GM19099 (cell line): ENCODE results near the gene POC1B.

Source experiments
- POLR2A ChIP-seq: IDR thresholded peaks from 3 replicates; pipeline ENCODE4 v1.6.1; 2011; ENCODE audit warnings: low read depth; ENCODE audit not compliant: insufficient read length; ENCODE audit errors: extremely low read depth

Gene POC1B

GRCh38 chr12:89429528-89429927 is 96.3 kb downstream of the POC1B start:
- TF ChIP-seq POLR2A, result no peak

GRCh38 chr12:89427508-89428156 is 98.2 kb downstream of the POC1B start:
- TF ChIP-seq POLR2A, result no peak

DNA sequence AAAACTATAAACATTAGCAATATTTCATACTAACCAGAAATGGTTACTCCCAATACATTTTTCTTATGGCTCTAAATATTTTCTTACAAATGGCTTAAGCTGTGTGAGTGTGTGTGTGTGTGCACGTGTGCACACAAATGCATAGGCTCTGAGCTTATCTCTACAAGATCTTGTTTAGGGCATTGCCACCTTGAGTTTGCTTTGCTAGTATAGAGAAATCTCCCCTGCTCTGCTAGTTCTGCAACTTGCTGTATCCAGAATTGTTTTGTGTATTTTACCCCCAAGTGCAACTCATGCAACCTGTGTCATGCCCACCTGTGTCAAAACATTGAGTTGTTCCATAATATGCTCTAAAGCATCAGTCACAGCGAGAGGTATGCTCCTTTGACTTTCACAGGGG is 101.0 kb downstream of the POC1B start:
- TF ChIP-seq POLR2A, result no peak

DNA sequence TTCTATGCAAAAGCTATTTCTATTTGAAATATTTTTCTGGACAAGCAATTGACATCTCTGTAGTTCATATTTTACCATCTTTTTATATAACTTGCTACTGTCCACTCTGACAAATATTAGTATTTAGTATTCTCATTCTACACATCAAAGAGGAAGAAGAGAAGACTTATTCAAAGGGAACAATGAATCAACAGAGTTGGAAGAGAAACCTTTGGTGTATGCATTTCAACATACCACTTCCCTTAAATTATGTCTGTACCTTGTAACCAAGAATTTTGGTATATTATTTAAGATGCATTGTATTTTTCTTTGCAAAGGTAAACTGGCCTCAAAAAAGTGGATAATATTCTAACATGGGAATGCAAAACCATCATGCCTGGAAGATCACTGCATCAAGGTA is 101.5 kb downstream of the POC1B start:
- TF ChIP-seq POLR2A, result no peak

GRCh38 chr12:89421092-89421835 is 104.6 kb downstream of the POC1B start:
- no peak for TF ChIP-seq POLR2A

GRCh38 chr12:89418228-89418910 is 107.5 kb downstream of the POC1B start:
- no peak for TF ChIP-seq POLR2A

DNA sequence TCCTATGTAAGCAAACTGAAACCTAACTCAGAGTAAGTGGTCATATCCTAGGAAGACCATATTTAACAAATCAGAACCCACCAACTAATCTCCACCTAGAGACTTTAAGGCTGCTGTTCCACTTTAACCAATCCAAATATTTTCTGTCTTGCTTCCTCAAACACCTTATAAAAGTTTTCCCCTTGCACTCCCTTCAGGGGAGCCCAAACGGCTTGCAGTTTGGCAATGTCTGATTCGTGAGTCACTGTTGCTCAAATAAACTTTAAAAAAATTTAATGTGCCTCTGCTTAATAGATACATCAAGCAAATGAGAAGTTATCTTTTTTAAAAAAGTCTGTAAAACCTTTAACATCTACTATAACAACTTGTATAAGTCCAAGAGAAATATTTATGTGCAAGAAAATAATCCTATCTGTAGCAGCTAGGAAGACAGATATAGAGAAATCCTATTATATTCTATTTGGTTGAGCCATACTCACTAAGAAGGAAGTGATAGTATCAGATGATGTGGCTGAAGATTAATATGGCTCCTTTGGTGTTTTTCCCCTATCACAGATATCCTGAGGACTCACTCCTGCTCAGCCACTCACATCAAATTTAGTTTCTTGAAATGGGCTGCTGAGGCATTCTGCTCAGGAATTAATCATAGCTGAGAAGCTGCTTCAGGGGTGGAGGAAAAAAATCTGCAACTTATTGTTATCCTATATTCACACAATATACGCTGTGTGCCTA is 108.4 kb downstream of the POC1B start:
- TF ChIP-seq POLR2A, result no peak

- no peak for TF ChIP-seq POLR2A
These were observed 109.6 kb downstream of the POC1B start for GRCh38 chr12:89416049-89416792.

DNA sequence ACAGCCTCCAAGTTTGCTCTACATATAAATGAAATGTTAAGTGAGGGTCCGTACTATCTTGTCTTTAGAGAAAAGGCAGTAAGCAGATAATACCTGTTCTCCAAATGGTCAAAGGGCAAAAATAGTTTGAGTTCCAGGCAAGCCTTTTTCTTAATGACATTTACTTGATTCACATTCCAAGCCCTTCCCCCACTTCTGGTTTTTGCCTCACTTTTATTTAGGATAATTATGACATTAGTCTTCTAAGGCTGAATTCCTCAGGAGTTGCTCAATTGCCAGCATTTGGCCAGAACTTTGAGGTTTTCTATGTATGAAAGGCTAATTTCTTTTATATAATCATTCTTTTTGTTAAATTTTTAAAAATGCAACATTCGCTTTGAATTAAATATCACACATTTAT is 111.0 kb downstream of the POC1B start:
- TF ChIP-seq POLR2A, result no peak

DNA sequence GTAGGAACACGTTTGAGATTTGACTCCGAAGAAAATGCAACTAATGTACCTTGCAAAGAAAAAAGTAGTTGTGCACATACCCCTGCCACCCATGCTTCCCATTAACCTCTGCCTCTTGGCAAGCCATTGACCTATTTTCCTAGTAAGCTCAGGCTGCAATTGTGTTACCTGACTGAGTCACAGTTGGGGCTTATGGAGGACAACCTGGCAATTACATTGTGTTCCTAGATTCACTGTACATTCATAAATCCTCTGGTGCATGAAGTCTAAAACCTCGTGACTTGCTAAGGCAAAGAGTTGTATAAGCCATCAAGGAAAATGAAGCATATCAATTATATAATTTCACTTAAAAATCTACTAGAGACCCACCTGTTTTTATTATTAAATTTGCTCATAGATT is 111.5 kb downstream of the POC1B start:
- TF ChIP-seq POLR2A, result no peak

DNA sequence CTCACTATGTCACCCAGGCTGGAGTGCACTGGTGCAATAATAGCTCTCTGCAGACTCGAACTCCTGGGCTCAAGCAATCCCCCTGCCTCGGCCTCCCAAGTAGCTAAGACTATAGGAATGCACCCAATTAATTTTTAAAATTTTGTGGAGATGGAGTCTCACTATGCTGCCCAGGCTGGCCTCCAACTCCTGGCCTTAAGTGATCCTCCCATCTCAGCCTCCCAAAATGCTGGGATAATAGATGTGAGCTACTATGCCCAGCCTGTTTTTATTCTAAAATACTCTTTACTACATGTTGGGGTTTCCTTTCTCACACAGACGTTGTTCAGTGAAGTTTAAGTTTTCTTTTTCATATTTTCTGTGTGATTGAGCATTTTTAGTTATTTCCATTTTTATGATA is 112.6 kb downstream of the POC1B start:
- no peak for TF ChIP-seq POLR2A

DNA sequence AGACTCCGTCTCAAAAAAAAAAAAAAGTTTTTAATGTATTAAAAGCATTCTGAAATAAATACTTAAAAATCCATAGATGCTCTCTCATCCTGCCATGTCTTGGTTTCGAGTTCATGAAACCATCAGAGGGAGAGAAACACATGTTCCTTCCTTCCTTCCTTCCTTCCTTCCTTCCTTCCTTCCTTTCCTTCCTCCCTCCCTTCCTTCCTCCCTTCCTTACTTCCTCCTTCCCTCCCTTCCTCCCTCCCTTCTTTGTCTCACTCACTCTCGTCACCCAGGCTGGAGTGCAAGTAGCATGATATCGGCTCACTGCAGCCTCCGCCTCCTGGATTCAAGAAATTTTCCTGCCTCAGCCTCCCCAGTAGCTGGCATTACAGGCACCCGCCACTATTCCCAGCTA is 113.2 kb downstream of the POC1B start:
- no peak for TF ChIP-seq POLR2A

- no peak for TF ChIP-seq POLR2A
These were observed 114.0 kb downstream of the POC1B start for GRCh38 chr12:89411846-89412245.

DNA sequence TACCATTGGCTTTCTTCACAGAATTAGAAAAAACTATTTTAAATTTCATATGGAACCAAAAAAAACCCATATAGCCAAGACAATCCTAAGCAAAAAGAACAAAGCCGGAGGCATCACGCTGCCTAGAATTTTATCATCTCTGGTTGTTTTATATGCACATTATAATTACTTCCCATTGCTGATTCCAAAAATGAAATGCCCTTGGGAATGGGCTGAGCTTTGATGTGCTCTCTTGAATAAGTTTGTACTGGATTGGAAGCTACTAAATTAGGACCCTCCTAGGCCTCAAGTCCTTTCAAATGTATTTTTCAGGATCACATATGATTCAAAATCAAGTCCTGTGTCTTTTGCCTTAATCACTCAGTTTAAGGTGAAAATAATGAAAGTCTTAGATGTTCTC is 114.6 kb downstream of the POC1B start:
- no peak for TF ChIP-seq POLR2A
